HG03064 (cell line): ENCODE results near the gene ZNF687.

Source experiments
- ATAC-seq: cut with Tn5 transposase; IDR thresholded peaks from one replicate; pipeline ENCODE4 v1.9.1; 2021; ENCODE audit warnings: low read depth; ENCODE audit not compliant: unreplicated experiment

The ZNF687 gene

DNA sequence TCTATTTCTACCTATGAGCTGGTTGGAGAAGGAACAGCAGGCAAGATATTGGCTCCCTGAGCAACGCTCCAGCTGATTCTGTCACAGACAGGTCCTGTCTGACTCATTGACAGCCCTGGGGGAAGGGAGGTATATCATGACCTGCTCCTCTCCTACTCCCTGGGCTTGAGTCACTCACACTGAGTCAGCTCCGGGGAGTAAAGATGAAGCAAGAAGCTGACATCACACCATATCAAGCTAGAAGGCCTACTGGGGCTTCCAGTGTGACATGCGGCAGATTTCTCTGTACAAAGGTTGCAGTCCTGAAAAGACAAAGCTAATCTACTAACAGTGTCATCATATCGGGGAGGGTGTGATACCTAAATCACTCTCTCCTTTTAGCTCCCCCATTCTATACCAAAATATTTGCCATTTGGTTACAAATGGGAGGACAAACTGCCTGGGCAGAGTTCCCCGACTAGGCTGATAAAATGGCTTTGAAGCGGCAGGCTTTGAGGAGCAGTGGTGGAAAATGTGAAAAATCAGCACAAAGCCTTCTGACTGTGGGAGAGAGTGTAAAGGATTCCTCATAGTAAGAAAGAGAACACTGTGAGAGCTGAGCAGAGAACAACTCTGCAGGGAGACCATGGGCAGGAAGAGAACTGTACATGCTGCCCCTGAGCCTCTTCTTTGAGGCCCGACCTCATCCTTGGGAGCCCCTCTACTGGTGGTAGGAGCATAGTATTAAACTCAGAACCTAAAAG lies 29.7 kb downstream of the ZNF687 start:
- no peak for ATAC-seq

DNA sequence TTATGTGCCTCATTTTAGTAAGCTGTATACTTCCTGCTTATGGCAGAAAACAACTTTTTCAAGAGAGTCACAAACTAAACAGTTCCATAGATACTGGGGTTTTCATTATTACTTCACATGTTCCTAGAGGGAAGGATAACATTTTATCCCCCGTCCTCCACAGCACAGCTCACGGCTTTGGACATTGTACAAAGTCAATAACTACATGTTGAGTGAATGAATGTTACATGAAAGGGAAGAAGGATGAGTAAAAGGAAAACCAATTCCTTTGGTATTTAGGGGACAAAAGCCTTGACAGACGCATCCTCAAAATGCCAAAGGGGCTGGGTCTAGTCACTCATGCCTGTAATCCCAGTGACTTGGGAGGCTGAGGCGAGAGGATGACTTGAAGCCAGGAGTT lies 30.3 kb downstream of the ZNF687 start:
- ATAC-seq, result no peak

DNA sequence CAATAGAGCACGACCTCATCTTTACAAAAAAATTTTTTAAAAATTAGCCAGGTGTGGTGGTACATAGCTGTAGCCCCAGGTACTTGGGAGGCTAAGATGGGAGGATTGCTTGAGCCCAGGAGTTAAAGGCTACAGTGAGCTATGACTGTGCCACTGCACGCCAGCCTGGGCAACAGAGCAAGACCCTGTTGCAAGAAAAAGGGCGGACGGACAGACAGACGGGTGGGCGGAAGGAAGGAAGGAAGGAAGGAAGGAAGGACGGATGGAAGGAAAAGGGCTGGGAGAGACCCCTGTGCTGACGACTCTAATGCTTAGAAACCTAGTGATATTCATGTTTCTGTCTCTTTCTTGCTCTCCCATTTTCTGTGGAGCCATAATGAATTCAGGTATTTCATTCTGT lies 30.7 kb downstream of the ZNF687 start:
- no peak for ATAC-seq

DNA sequence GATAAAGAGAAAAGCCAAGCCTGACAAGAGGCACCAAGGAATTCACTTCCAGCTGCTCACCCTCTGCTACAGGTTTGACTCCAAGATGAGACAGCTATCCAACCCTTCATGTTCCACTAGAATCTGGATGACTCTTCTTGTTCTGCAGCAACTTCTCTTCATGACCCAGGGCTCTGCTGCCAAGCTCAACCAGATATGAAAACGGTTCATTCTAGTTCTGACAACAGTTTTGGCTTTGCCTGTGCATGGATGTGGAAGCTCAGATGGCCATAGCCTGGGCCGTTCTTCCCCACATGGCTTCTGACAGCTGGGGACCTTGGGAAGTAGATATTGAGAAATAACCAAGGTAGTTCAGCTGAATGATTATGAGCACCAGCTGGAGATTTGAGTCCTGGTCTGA lies 31.4 kb downstream of the ZNF687 start:
- ATAC-seq, result no peak

DNA sequence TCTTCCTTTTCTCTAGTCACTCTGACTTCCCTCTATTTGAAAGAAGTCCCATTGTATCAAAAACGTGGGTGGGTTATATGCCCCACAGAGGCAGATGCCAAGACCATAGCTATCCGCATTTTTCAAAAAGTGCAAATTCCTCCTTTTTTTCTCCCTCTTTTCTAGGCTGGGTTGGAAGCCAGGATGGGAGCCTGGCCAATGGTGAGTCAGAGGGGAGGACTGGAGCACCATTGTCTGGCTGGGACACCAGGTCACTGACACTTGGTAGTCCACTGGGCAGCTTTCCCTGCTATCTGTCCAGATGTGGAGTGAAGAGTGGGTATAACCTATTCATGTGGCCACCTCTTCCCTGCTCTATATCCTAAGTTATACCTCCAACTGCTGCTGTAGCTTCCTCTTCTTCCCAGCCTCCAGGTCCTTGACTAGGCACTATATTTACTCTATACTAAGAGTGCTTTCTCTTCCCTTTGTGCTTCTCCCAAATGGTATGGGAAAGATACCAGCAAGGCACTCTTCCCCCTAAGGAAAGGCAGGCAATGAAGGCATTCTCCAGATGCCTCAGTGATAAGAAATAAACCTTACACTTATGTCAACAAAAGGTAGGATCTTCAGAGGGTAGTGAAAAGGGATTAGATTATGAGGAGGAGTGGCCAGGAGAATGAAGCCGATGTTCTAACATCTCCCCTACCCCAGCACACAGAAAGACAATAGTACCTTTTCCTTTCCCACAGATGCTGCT lies 32.2 kb downstream of the ZNF687 start:
- no peak for ATAC-seq

DNA sequence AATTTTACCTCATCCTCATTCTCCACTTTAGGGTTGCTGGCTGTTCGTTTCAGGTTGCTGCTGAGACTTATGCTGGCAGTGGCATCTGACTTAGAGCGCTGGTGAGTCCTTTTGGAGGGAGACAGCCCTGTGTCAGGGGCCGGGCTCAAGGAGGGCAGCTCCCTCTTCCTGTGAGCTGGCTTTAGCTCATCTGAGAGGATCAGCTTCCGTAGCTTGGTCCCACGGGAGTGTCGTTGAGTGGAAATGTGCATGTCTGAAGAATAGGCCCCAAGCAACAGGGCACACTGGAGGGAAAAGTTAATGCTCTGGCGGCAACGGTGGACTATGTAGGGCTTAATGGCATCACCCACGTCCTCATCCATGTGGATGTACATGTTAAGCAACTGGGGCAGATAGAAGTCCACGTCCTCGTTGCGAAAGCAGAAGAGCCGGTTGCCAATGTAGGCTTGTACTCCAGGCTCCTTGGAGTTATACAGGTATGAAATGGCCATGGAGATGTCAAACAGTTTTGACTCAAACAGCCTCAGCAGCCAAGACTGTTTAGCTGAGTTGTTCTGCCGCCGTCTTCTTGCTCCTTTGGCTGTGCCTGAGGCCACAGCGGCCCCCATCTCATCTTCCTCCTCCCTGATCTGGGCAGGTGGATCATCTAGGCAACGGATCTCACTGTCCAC lies 33.6 kb downstream of the ZNF687 start:
- no peak for ATAC-seq

DNA sequence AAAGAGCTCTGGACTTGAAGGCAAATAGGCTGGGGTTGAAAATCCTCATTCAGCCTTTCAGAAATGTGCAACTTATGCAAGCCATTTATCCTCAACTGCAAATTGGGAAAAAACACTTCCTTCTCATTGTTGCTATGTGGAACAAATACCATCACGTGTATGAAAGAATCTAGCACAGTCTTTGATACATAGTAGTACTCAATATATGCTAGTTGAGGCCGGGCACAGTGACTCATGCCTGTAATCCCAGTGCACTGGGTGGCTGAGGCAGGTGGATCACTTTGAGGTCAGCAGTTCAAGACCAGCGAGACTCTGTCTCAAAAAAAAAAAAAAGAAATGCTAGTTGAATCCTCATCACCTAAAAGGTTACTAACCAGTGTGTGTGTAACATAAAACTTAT lies 36.9 kb downstream of the ZNF687 start:
- no peak for ATAC-seq

DNA sequence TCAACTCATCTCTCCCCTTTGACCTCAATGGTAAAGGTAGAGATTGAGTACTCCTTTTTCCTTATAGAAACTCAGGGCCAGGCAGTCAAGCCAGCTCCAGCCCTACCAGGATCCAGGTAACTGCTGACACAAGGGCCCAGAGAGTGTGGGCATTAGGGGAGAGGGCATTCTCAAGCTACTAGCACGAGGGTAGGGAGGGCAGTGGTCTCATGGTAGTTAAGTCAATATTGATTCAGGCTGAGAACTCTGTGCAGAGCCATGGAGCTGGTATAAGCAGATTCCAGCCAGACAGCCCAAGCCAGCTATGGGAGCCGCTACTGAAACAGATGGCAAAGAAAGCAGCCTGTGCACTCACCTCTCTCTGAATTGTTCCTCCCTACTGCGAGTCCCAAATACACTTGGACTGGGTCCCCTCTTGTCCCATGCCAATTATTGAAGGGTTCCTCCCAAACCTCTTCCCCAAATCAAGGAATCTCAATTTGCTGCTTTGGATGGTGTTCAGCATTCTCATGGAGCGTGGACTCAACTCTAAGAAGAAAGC lies 42.4 kb downstream of the ZNF687 start:
- ATAC-seq, result no peak

DNA sequence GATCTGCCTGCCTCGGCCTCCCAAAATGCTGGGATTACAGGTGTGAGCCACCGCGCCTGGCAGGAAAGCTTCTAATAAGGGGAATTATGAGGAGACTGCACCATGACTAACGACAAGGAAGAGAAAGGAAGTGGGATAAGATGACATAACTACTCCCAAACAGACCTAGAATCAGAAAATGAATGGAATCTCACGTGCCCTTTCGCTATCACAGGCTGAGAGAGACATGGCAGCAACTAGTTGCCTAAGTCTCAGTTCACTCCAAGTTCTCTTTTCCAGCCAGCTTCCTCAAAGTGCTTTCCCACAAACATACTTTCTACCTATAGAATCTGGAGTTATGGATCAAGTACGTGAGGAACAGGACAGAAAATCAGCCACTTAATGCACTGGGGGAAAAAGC lies 43.1 kb downstream of the ZNF687 start:
- ATAC-seq, result no peak

DNA sequence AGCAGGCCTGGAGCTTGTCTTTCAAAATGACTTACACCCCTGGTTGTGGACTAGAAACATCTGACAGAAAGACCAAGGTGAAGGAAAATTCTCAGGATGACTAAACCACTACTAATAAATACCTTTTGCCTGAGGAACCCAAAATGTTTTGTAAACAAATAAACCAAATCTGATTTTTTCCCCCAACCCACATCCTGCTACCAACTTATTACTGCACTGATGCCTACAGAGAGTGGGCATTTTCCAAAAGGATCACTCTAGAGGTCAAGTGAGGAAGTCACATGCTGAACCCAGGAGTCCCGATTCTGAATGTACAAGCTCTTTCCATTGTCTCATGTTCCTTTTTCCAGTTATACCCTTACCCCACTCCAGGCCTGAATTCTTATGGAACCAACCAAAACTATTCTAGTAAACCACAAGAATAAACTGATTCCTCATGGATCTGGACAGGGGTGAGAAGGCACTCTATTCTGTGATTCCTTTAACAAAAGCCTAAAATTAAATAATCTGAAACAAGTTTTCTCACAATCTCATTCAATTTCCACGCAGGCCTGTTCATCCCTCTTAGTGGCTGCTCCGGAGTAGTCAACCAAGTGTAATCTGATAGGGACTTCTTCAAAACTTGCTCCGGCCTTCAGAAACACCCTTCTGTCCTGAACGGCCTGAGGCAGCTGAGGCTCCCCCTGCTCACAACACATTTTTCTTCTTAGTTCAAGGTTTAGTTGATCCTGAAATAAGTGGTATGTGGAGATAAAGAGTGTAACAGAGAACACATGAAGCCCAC lies 43.7 kb downstream of the ZNF687 start:
- no peak for ATAC-seq

DNA sequence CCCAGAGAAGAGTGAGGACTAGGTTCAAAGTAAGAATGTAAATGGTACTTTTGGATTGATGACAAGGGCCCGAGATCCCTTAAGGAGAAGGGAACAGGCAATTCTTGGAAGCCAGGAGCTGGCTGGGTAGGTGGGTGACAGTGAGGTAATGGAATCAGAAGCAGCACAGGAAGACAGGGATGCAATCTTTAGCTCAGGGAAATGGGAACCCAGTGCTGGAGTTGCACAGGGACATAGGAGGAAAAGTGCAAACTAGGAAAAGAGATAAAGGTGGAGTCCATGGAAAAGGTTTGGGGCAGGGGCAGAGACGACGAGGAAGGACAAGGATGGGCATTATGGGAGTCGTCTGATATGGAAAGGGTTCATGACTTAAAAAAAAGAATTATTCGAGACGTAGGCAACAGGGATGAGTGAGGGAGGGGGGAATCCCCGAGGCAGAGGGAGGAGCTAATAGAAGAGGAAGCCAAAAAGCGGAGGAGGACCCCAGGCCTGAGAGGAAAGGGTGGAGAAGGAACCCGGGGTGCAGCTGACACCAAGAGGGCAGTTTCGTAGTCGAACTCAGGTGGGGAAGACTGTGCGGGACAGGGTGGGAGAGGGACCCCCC lies 44.6 kb downstream of the ZNF687 start:
- ATAC-seq, result no peak

DNA sequence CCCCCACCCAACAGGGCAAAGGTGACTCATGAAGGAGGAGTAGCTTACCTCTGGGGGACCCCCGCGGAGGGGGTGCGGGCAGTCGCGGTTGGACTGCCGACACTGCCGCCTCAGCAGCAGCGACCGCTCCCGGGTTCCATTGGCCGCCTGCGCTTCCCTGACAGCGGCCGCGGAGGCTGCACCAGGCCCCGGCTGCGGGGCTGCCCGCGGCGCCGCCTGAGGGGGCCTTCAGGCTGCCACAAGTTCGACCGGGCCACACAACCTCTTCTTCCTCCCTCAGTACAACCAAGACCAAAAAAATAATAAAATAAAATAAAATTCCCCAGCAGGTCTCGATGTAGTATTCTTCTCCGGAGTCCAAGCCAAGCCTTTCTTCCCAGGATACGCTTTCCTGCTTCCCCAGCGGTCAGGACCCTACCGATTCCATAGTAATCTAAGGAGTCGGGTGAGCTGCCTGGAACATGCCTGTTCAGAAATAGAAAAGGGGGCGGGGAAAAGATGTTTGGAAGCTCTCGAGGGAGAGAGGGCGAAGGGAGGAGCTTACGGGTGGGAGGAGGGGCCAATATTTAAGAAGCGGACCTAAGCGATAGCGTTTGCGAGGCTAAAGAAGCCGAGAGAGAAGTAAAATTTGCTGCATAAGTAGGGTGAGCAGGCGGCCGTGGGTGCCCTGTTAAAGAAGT lies 45.3 kb downstream of the ZNF687 start, which contains the start of gene PI4KB:
TSS of gene PI4KB (minus strand) at position 194 of the 680 bp plus-strand sequence. CDS start 10,935 bp downstream, outside the sequence.
- no peak for ATAC-seq

DNA sequence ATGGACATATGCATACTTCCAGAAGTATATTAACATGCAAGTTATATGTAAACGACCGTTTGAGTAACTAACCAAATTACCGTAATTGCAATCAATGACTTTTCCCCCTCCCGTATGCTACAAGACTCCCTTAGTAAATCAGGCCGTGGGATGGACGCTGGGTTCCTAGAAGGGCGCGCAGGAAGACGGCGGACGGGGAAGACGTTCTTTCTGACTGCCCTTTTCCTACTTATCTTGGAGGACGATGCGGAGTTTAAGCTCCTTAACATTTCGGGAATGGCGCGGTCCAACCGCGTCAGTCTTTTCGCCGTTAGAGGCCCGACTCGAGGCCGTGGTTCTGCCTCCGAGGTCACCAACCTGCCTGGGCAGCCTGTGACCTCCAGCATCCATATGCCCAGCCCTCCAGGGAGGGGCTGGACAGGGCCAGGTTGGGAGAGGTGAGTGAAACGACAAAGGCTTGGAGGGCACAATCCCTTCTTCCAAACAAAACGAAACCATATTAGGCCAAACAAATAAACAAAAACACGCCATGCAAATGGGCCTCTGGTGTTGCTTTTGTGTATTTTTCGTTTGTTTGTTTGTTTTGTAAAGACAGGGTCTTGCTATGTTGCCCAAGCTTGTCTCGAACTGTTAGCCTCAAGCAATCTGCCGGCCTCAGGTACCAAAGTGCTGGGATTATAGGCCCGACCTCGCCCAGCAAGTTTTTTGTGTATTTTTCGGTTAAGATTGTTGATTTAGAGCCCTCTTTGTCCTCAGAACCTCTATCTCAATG lies 46.0 kb downstream of the ZNF687 start:
- no peak for ATAC-seq

DNA sequence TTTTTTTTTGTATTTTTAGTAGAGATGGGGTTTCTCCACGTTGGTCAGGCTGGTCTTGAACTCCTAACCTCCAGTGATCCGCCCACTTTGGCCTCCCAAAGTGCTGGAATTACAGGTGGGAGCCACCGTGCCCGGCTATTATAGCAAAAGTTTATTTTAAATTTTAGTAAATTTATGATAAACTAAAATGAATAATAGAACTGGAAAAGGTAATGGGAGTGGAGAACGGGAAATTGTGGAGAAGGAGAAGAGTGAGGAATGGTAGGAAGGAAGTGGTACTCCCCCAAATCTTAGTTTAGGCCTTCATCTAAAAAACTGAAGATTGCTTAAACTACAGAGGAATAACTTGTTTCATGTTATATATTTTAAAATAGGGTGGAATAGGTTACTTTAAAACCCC lies 52.7 kb downstream of the ZNF687 start:
- ATAC-seq, result no peak

DNA sequence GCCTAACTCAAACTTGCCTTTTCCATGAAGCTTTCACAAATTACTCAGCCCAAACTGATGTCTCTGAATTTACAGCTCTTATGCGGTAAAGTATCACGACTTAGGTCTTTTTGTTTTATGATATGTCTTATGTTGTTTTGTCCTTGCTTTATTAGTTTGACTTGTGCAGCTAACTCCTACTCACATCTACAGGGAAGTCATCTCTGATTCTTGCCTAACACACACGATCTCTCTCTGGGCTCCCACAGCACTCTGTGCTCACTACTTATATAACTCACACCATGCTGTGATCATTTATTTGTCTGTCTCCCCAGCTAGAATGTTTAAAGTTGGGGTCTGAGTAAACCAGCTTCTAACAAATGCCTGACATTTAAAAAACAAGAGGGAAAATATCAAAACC lies 54.5 kb downstream of the ZNF687 start:
- ATAC-seq, result no peak

DNA sequence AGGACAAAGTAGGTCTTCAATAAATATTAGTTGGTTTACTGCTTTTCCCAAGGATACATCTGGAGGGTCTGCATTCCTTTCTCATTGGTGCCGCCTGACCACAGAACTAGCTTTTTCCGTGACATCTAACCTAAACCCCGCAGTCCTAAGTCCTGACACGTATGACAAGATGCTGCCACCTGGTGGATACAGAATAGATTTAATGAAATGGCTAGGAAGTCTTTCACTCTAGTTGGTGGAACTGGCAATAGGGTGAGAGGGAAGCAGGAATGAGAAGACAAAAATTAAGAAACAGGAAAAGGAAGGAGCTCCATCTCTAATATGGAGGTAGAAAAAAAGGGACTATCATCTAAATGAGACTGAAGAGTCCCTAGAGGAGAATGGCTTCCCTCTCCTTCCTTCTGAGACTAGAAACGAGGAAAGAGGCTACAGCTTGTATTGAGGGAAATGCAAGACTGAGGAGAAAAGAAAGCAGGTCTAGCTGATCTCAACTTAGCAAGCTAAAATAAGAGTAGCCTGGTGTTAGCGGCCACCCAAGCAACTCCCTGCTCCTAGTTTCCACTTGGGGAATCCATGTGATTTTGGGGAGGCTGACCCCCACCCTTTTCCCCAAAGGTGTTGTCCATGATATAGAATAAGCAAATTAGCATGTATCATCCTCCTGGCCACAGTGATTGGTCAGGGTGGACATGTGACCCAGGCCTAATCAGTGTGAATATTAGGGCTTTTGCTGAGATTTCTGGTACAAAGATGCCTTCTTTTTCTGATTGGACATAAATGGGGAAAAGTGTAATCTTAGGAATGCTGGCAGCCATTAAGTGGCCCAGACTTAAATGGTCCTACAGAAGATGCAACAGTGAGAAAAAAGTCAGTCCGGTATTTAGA lies 59.0 kb downstream of the ZNF687 start:
- no peak for ATAC-seq
